Body of pancreas (tissue), 4 donors: ENCODE results near the gene DCLK2.

Source experiments
- CTCF ChIP-seq, 7 experiments: fragments of 450-650 bp in 4 of 7; fragments of 200-600 bp in 3 of 7; sonication (generic) in 3 of 7; IDR thresholded peaks; one replicate each; pipeline ENCODE4 v1.5.1; 2016 to 2019; ENCODE audit warnings: antibody characterized with exemption in 7 of 7
- POLR2A ChIP-seq, 3 donors: fragments of 450-650 bp; IDR thresholded peaks; one replicate each; pipeline ENCODE4 v1.6.1; 2016; ENCODE audit warnings: antibody characterized with exemption in 3 of 3, mild to moderate bottlenecking in 2 of 3

GRCh38 chr4:150152766-150153165 lies 74.5 kb downstream of the DCLK2 start:
- TF ChIP-seq POLR2A (IDR thresholded peaks at IDR 0.05) (no peak), CTCF (IDR thresholded peaks at IDR 0.05) (no peak)
